SU-DHL-6 (cell line): ENCODE results near the gene BUB3.

ENCODE experiments used
- EZH2phosphoT487 ChIP-seq: fragments of 200-600 bp; sonication (generic), shearing (Covaris generic); conservative IDR thresholded peaks from 2 replicates; pipeline ENCODE4 v1.6.1; 2018; ENCODE audit warnings: mild to moderate bottlenecking, antibody characterized with exemption, low read length, moderate library complexity, mixed read lengths
- TF ChIP-seq, protein P1 (sequence below): fragments of 200-600 bp; sonication (generic); IDR thresholded peaks from one replicate; pipeline ENCODE4 v1.5.1; 2017; ENCODE audit warnings: antibody characterized with exemption, mild to moderate bottlenecking, low read length, moderate library complexity; ENCODE audit not compliant: insufficient read depth, poor library complexity, severe bottlenecking

DNA sequence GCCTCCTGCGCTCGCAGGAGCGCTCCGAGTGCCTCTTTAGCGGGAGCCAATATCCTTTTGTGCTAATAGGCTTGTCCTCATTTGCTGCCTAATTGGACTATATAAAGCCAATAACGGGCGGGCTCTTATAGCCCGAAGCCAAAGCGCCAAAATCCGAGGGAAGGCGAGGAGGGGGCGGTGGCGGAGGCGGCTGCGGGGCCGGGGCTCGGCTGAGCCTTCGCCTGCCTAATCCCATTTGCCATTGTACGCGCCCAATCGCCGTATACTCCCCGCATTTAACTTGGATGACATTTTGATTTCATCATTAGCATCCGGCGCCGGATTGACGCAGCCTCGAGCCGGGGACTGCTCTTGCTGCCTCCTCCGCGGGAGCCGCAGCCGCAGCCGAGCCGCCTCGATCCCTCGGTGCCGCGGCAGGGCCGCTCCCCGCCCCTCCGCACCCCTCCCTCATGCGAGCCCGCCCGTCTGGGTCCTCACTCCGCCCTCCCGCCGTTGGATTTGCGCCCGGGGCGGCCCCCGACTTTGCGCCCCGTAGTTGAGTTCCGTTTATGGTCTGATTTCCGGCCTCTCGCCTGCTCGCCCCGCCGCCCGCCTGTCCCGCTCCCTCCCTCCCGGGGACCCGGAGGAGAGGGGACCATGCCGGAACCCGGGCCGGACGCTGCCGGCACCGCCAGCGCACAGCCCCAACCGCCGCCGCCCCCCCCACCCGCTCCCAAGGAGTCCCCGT, 18.6 kb upstream of the BUB3 start, which contains the start of gene HMX3:
- TF ChIP-seq, protein P1, sequence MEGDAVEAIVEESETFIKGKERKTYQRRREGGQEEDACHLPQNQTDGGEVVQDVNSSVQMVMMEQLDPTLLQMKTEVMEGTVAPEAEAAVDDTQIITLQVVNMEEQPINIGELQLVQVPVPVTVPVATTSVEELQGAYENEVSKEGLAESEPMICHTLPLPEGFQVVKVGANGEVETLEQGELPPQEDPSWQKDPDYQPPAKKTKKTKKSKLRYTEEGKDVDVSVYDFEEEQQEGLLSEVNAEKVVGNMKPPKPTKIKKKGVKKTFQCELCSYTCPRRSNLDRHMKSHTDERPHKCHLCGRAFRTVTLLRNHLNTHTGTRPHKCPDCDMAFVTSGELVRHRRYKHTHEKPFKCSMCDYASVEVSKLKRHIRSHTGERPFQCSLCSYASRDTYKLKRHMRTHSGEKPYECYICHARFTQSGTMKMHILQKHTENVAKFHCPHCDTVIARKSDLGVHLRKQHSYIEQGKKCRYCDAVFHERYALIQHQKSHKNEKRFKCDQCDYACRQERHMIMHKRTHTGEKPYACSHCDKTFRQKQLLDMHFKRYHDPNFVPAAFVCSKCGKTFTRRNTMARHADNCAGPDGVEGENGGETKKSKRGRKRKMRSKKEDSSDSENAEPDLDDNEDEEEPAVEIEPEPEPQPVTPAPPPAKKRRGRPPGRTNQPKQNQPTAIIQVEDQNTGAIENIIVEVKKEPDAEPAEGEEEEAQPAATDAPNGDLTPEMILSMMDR: no peak
- TF ChIP-seq EZH2phosphoT487: no peak
